HG02798 (cell line): ENCODE measurements around the gene MVP.

Experiments
- ATAC-seq: cut with Tn5 transposase; IDR thresholded peaks from one replicate; pipeline ENCODE4 v1.9.1; 2021; ENCODE audit warnings: mild to moderate bottlenecking; ENCODE audit not compliant: unreplicated experiment, poor library complexity

Gene MVP

GRCh38 chr16:29839822-29840221 is 19.6 kb downstream of the MVP start:
- no peak for ATAC-seq

DNA sequence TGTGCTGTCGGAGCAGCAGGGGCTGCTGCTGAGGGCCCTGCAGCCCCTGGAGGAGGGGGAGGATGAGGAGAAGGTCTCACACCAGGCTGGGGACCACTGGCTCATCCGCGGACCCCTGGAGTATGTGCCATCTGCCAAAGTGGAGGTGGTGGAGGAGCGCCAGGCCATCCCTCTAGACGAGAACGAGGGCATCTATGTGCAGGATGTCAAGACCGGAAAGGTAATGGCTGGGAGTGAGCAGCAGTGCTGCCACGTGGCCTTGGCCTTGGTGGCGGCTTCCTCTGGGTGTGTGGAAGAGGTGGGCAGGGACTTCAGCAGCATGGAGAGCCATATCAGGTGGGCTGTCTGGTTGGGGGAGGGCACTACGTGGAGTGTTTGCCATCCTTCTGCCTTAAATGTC is 20.0 kb downstream of the MVP start:
- no peak for ATAC-seq

- ATAC-seq = no peak
These were observed 21.4 kb downstream of the MVP start for GRCh38 chr16:29841631-29842030.

DNA sequence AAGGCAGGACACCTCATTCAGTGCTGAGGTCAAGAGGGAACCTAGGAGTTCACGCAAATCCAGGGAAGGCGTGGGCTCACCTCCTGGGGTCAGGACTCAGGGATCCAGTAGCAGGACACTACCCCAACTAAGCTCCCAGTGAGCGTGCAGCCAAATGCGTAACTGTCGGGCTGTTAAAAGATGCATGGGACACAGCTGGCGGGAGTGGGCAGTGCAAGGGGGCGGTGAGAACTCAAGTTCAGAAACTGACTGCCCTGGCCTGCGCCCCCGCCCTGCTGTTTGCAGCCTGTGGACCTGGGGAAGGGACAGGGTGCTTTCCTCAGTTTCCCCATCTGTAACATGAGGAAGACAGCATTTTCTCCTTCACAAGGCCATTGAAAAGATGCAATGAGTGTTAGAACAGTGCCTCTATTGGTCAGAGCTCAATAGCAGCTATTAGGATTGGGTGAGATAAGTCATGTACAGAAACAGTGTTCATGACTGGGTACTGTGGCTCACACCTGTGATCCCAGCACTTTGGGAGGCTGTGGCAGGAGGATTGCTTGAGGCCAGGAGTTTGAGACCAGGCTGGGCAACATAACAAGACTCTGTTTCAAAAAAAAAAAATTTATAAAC is 22.6 kb downstream of the MVP start:
- ATAC-seq = no peak

DNA sequence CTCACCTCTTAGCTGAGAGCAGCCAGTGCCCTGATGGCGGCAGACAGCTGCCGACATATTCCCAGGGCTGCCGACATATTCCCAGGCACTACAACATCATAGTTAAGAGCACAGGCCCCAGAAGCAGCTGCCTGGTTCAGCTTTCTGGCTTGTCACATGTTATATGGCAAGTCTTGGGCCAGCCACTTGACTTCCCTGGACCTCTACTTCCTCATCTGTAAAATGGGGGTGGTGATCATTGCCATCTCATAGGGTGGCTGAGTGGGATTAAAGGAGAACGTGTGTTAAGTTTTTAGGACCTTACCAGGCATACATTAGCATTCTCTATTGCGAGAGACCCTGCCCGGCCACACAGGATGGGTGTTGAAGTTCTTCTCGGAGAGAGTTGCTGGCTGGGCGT is 23.7 kb downstream of the MVP start:
- no peak for ATAC-seq

GRCh38 chr16:29844575-29845331 is 24.5 kb downstream of the MVP start:
- no peak for ATAC-seq

- ATAC-seq = no peak
These were observed 25.4 kb downstream of the MVP start for GRCh38 chr16:29845656-29846055.

GRCh38 chr16:29848420-29849297 is 28.4 kb downstream of the MVP start:
- ATAC-seq = peak; percentile 68

- ATAC-seq = no peak
These were observed 29.2 kb downstream of the MVP start for GRCh38 chr16:29849505-29849904.

DNA sequence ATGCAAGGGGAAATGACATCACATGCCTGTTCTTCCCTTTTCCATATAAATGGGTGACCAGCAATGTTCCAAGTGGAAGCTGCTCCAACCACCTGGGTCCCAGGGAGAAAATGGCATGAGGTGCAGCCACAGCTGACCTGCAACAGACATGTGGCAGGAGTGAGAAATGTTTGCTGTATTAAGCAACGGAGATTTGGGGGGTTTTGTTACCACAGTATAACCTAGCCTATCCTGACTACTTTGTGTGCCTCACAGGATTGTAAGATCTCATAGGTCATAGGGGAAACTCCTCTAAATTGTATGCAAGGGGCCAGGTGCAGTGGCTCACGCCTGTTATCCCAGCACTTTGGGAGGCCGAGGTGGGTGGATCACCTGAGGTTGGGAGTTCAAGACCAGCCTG is 30.7 kb downstream of the MVP start:
- no peak for ATAC-seq

- ATAC-seq = no peak
These were observed 32.4 kb downstream of the MVP start for GRCh38 chr16:29852654-29853053.

DNA sequence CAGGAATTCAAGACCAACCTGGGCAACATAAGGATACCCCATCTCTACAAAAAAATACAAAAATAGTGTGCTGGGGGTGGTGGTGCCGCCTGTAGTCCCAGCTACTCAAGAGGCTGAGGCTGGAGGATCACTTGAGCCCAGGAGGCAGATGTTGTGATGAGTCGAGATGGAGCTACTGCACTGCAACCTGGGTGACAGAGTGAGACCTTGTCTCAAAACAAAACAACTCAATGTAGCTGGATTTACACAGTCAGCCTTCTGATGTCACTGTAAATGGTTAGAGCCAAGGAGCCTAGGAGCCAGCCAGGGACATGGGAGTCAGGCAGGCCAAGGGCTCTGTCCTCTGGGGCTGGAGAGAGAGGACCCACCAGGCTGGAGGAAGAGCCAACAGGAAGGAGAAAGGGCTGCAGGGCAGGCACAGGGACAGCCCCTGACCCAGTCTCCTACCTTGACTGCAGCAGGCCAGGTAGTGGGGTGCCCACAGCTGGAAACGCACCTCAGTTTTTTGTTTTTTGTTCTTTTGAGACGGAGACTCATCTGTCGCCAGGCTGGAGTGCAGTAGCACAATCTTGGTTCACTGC is 34.3 kb downstream of the MVP start:
- no peak for ATAC-seq

DNA sequence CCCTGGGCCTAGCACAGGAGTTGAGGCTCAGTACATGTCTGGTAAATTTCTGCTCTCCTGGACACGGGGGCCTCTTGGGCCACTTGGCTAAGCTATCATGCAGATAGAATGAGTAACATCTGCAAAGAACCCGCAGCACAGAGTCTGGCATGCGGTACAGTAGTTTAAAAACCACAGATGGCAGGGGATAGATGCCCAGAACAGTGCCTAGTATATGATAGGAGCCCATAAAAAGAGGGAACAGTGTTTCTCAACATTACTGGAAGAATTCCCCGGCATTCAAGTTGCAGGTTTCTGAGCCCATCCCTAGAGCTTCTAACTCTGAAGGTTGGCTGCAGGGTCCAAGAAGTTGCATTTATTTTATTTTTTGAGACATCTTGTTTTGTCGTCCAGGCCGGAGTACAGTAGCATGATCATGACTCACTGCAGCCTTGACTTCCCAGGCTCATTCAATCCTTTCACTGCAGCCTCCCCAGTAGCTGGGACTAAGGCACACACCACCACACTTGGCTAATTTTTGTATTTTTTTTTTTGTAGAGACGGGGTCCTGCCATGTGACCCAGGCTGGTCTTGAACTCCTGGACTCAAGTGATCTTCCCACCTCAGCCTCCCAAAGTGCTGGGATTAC is 37.0 kb downstream of the MVP start:
- ATAC-seq = no peak

- no peak for ATAC-seq
These were observed 38.0 kb downstream of the MVP start for GRCh38 chr16:29858149-29858849.

DNA sequence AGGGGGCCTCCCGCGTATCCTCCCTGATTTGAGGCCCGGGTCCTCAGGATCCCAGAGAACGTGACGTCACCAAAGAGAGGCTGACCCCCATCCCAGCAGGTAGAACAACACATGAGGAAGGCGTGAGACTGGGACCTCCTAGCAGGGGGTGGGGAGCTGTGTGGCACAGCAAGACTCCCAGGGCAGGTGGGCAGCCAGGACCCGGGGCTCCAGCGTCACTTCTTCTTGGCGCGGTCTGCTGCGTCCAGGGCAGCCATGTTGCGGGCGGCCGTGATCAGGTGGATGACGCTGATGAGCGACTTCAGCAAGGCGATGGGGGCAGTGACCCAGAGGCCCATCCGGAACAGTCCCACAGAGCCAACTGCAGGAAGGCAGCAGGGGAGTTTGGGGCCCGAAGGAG is 38.7 kb downstream of the MVP start:
- ATAC-seq = no peak

DNA sequence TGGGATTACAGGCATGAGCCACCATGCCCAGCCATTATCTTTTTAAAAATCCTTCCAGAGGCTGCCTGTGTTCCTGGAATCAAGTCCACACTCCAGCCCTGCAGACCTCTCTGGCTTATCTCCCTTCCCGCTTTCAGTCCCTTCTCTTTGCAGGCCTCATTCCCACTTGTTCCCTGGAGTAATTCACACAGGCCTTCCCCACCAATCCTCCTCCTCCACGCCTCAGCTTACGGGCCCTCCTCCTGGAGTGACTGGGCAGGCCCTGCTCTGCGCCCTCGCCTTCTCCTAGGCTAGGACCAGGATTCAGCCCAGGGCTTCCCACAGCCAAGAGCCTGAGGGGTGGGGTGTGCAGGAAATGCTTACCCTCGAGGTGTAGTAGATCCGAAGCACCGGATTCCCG is 40.0 kb downstream of the MVP start:
- no peak for ATAC-seq

DNA sequence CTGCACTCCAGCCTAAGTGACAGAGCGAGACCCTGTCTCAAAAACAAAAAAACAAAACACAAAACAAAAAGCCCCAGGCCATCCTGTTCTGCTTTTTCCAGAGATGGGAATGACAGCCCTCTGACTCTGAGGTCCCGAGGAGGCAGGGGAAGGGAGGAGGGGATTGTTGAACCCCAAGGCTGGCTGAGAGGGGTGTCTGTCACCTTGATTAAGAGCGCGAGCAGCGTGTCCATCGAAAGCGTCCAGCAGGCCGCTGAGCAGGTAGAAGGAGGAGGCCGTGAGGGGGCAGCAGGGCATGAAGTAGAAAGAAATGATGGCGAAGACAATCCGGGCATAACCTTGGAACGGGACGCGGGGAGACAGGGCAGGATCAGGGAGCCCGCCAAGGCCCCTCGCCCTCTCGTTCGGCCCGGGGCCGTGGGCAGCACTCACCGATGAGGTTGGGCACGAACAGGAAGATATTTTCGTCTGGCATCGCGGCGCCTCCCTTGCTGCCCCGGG is 42.2 kb downstream of the MVP start:
- ATAC-seq = peak; percentile 7

GRCh38 chr16:29862884-29863668 is 42.8 kb downstream of the MVP start, which contains the start of gene CDIPT:
Gene CDIPT, minus strand, starts transcription at chr16:29863226. Its CDS starts 369 bp downstream, at chr16:29862857.
- peak; percentile 94 for ATAC-seq

DNA sequence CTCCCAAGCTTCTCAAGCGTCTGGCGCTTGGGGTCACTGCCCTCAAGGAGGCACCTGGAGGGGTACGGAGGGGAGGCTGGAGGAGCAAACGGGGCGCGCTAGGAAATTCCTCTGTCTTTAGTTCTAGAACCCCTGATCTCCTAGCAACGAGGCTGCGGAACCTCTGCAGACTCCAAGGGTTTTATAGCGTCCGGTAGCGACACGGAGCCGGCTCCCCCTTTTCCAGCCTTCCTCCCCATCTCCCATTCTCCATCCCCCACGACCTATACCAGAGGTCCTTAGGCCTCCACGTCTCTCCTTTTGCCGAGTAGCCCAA is 43.4 kb downstream of the MVP start:
- no peak for ATAC-seq
